GM19397 (cell line): ENCODE results near the gene DGCR6L.

Source experiments
- ATAC-seq: cut with Tn5 transposase; IDR thresholded peaks from one replicate; pipeline ENCODE4 v1.9.1; 2021; ENCODE audit warnings: mild to moderate bottlenecking, moderate library complexity; ENCODE audit not compliant: unreplicated experiment

Gene DGCR6L

GRCh38 chr22:20264614-20265452 is 55.0 kb downstream of the DGCR6L start:
- no peak for ATAC-seq
